ENCODE data around the gene PIP5K1C.
"Not testable (repeated sequence)": the region's sequence is repeated elsewhere in the genome, so short reads cannot be mapped to it uniquely, and the experiment has no call there.

Gene PIP5K1C

GRCh38 chr19:3648037-3648905 is 52.0 kb downstream of the PIP5K1C start:
- in situ Hi-C loops (cut with MboI; ENCODE audit: low sequenced_read_pairs): no loop called here

GRCh38 chr19:3647102-3647501 is 53.2 kb downstream of the PIP5K1C start:
- in situ Hi-C loops (cut with MboI; ENCODE audit: low sequenced_read_pairs): not testable (repeated sequence)

GRCh38 chr19:3646336-3647092 is 53.8 kb downstream of the PIP5K1C start:
- in situ Hi-C loops (cut with MboI; ENCODE audit: low sequenced_read_pairs): no loop called here

GRCh38 chr19:3645726-3646125 is 54.5 kb downstream of the PIP5K1C start:
- in situ Hi-C loops (cut with MboI; ENCODE audit: low sequenced_read_pairs): no loop called here

- in situ Hi-C loops (cut with MboI; ENCODE audit: low sequenced_read_pairs): no loop called here
These were observed 55.2 kb downstream of the PIP5K1C start for GRCh38 chr19:3645067-3645396.

- in situ Hi-C loops (cut with MboI; ENCODE audit: low sequenced_read_pairs): no loop called here
These were observed 55.8 kb downstream of the PIP5K1C start for GRCh38 chr19:3644351-3645066.

- in situ Hi-C loops (cut with MboI; ENCODE audit: low sequenced_read_pairs): no loop called here
These were observed 56.5 kb downstream of the PIP5K1C start for GRCh38 chr19:3643674-3644313.

- in situ Hi-C loops (cut with MboI; ENCODE audit: low sequenced_read_pairs): no loop called here
These were observed 57.1 kb downstream of the PIP5K1C start for GRCh38 chr19:3642987-3643673.

- in situ Hi-C loops (cut with MboI; ENCODE audit: low sequenced_read_pairs): no loop called here
These were observed 58.0 kb downstream of the PIP5K1C start for GRCh38 chr19:3642296-3642695.

- in situ Hi-C loops (cut with MboI; ENCODE audit: low sequenced_read_pairs): no loop called here
These were observed 58.6 kb downstream of the PIP5K1C start for GRCh38 chr19:3641515-3642269.

GRCh38 chr19:3639479-3639878 is 60.8 kb downstream of the PIP5K1C start:
- in situ Hi-C loops (cut with MboI; ENCODE audit: low sequenced_read_pairs): no loop called here

GRCh38 chr19:3638208-3639193 is 61.8 kb downstream of the PIP5K1C start:
- in situ Hi-C loops (cut with MboI; ENCODE audit: low sequenced_read_pairs): no loop called here

GRCh38 chr19:3637621-3638020 is 62.6 kb downstream of the PIP5K1C start:
- in situ Hi-C loops (cut with MboI; ENCODE audit: low sequenced_read_pairs): no loop called here

- in situ Hi-C loops (cut with MboI; ENCODE audit: low sequenced_read_pairs): no loop called here
These were observed 63.3 kb downstream of the PIP5K1C start for GRCh38 chr19:3636962-3637361.

- in situ Hi-C loops (cut with MboI; ENCODE audit: low sequenced_read_pairs): no loop called here
These were observed 63.8 kb downstream of the PIP5K1C start for GRCh38 chr19:3636506-3636905.

- in situ Hi-C loops (cut with MboI; ENCODE audit: low sequenced_read_pairs): no loop called here
These were observed 65.7 kb downstream of the PIP5K1C start for GRCh38 chr19:3634496-3635045.

- in situ Hi-C loops (cut with MboI; ENCODE audit: low sequenced_read_pairs): no loop called here
These were observed 66.7 kb downstream of the PIP5K1C start for GRCh38 chr19:3633559-3633988.

All from HL-60/S4 (cell line).